ENCODE data around the gene ADSL.

The ADSL gene

DNA sequence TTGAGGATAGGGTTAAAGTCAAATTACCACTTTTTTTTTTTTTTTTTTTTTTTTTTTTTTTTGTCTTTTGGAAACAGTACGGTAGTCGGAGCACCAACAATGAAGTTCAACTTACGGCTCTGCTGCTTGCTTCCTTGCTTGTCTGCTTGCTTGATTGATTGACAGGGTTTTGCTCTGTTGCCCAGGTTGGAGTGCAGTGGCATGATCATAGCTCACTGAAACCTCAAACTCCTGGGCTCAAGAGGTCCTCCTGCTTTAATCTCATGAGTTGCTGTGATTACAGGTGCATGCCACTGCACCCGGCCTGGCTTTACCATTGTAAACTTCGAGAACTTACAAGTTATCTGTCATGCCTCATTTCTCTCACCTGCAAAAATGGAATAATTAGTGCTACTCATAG lies 29.8 kb downstream of the ADSL start:
- TF ChIP-seq, protein P1, sequence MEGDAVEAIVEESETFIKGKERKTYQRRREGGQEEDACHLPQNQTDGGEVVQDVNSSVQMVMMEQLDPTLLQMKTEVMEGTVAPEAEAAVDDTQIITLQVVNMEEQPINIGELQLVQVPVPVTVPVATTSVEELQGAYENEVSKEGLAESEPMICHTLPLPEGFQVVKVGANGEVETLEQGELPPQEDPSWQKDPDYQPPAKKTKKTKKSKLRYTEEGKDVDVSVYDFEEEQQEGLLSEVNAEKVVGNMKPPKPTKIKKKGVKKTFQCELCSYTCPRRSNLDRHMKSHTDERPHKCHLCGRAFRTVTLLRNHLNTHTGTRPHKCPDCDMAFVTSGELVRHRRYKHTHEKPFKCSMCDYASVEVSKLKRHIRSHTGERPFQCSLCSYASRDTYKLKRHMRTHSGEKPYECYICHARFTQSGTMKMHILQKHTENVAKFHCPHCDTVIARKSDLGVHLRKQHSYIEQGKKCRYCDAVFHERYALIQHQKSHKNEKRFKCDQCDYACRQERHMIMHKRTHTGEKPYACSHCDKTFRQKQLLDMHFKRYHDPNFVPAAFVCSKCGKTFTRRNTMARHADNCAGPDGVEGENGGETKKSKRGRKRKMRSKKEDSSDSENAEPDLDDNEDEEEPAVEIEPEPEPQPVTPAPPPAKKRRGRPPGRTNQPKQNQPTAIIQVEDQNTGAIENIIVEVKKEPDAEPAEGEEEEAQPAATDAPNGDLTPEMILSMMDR (IDR thresholded peaks at IDR 0.05): no peak

DNA sequence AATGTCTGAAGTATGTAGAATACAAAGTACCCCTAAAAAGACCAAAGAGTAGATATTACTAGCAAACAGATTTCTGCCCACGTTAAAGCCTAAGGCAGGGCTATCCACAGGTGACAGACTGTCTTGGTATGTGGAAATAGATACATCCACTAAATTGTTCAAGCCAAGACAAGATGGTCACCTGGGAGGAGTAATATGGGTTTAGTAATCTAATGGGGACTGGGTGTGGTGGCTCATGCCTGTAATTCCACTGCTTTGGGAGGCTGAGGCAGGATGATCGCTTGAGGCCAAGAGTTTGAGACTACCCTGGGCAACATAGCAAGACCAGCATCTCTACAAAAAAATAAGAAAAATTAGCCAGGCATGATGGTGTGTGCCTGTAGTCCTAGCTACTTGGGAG lies 31.6 kb downstream of the ADSL start:
- TF ChIP-seq, protein P1 (IDR thresholded peaks at IDR 0.05): no peak

DNA sequence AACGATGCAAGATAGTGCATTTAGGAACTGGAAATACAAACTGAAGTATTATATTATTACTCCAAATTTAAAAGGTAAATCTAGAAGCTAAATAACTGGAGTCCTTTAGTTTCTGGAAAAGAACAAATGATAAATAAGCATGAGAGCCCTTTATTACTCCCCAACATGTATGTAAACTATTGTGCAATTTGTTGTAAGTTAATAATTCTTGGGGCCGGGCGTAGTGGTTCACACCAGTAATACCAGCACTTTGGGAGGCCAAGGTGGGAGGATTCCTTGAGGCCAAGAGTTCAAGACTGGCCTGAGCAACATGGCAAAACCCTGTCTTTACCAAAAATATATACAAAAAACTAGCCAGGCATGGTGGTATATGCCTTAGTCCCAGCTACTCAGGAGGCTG lies 35.2 kb downstream of the ADSL start:
- TF ChIP-seq, protein P1 (IDR thresholded peaks at IDR 0.05): no peak

DNA sequence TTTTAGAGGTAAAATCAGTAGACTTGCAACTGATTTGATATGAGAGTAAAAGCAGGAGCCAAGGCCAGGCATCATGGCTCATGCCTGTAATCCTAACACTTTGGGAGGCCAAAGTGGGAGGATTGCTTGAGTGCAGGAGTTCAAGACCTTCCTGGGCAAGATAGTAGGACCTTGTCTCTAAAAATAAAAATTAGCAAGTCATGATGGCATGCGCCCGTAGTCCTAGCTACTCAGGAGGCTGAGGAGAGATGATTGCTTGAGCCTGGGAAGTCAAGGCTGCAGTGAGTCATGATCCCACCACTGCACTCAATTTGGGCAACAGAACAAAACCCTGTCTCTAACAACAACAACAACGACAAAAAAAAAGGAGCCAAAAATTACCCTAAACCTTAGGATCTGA lies 37.6 kb downstream of the ADSL start:
- TF ChIP-seq, protein P1 (IDR thresholded peaks at IDR 0.05): no peak

DNA sequence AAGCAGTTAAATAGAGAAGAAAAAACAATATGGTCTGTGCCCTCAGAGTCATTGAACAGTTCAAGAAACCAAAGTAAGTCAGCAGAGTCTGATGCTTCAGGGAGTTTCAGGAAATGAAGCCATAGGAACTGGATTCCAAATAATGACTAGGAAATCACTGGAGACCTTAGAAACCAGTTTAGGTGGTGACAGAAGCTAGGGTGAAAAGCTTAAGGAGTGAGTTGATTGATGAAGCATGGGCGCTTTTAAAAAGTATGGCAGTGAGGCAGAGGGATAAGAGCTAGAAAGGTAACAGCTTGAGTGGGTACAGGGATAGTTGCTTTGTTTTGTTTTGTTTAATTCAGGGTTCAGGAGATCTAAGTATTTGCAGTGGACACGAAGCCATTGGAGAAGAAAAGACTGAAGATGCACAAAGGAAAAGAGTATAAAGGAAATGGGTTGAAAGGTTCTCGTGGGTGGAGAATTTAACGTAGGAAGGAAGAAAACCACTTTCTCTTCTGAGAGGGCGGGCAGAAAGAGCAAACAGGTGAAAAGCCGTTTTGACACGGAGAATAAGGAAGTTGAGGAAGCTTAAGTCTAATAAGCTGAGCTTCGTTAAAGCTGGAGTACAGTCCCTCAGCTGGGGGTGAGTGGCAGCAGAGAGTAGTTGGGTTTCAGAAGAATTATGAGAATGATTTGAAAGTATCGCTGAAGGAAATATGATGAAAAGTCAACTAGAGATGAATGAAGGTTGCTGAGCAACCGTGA lies 38.9 kb downstream of the ADSL start:
- TF ChIP-seq, protein P1 (IDR thresholded peaks at IDR 0.05): no peak

DNA sequence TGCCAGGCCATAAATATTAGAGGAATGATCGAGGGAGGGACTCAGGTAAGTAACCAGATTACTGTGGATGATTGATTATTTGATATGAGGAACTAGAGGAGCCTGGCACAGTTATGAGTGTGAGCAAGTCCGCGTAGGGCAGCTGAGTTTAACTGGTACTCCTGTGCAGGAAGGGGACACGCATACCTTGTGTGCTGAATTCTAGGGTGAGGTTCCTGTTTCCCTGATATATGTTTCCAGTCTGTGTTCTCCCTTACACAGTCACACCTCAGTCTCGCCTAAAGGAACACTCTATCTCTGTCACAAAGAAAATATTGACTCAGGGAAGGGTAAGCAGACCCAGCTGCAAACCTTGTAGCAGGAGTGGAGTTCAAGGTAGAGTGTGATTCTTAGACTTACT lies 41.4 kb downstream of the ADSL start:
- TF ChIP-seq, protein P1 (IDR thresholded peaks at IDR 0.05): no peak

DNA sequence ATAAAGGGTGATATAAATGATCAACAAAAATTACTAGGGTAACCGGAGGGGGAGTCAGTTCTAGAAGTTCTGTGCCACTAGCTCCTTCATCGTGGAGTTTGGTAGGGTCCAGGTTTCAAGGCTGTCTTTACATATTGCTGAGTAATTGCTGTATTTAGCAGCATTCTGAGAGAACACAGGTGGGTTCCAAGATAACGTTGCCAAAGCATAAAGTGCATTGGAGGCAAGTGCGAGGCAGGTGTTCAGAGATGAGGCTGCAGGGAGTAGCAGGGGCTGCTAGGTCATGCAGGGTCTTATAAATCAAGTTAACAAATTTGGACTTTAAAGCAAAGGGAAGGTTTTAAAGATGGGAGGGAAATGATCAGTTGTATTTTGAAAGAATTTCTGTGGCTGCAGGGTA lies 41.9 kb downstream of the ADSL start:
- TF ChIP-seq, protein P1 (IDR thresholded peaks at IDR 0.05): no peak

DNA sequence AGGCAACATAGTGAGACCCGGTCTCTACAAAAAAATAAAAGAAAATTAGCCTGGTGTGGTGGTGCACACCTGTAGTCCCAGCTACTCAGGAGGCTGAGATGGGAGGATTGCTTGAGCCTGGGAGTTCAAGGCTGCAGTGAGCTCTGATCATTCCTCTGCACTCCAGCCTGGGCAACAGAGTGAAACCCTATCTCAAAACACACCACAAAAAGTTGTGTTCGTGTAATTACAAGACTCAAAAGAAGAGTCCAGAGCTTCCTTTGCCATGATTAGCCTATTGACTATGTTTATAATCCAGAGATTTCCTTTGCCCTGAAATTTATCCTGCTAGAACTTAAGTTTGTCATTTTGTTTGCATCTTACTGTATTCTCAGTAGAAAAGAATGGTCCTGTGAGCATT lies 45.1 kb downstream of the ADSL start:
- TF ChIP-seq, protein P1 (IDR thresholded peaks at IDR 0.05): no peak
